Uterus (tissue), 4 donors: ENCODE measurements around the gene DENND1A. TPM values are rescaled to one million over a fixed set of nuclear protein-coding genes. Genes with fewer than 3 reads are reported as not detected.

Source experiments
- DNase-seq, 2 donors: peaks; one replicate each; pipeline ENCODE4 v3.0.0-alpha.2; 2019 to 2020
- H3K27ac ChIP-seq, 2 donors: fragments of 200-600 bp; sonication (generic); 1 replicate in 1 of 2; 2 replicates in 1 of 2; pipeline ENCODE4 v1.5.1; 2016 to 2018
- H3K27me3 ChIP-seq, 2 donors: fragments of 200-600 bp; sonication (generic); one replicate each; pipeline ENCODE4 v1.5.1; 2018 to 2019; ENCODE audit warnings: control low read depth in 1 of 2
- H3K36me3 ChIP-seq, 2 donors: fragments of 200-600 bp; sonication (generic); one replicate each; pipeline ENCODE4 v1.5.1; 2019; ENCODE audit warnings: control low read depth in 1 of 2
- H3K4me1 ChIP-seq, 2 donors: fragments of 200-600 bp; sonication (generic); one replicate each; pipeline ENCODE4 v1.5.1; 2018 to 2019; ENCODE audit warnings: control low read depth in 1 of 2
- H3K4me3 ChIP-seq, 2 donors: fragments of 200-600 bp; sonication (generic); 1 replicate in 1 of 2; 2 replicates in 1 of 2; pipeline ENCODE4 v1.5.1; 2018 to 2019; ENCODE audit warnings: mild to moderate bottlenecking in 1 of 2
- H3K9me3 ChIP-seq, 2 donors: fragments of 200-600 bp; sonication (generic); one replicate each; pipeline ENCODE4 v1.5.1; 2019; ENCODE audit warnings: control low read depth in 1 of 2
- CTCF ChIP-seq, 4 experiments: fragments of 200-600 bp in 2 of 4; fragments of 450-650 bp in 2 of 4; sonication (generic) in 2 of 4; IDR thresholded peaks; one replicate each; pipeline ENCODE4 v1.5.1; 2016 to 2019; ENCODE audit warnings: antibody characterized with exemption in 4 of 4, mild to moderate bottlenecking in 2 of 4, moderate library complexity in 1 of 4
- POLR2A ChIP-seq, 2 donors: fragments of 450-650 bp; IDR thresholded peaks; one replicate each; pipeline ENCODE4 v1.6.1; 2016; ENCODE audit warnings: antibody characterized with exemption in 2 of 2, mild to moderate bottlenecking in 1 of 2, moderate library complexity in 1 of 2
- intact Hi-C: fragments of 100-400 bp; cut with DNase I; formaldehyde crosslinking; loops from one replicate; pipeline ENCODE4 v1.15.1; 2023; ENCODE audit warnings: low total_unique reads
- total RNA-seq, 4 donors: library from RNA; depleted of rRNA in 3 of 4; stranded (reverse); fragments of >200 nt in 3 of 4; gene quantifications; one replicate each; pipeline versions ENCODE4 v1.1.0 to v1.2.4, GENCODE V29; 2014 to 2023
- donor health status: DM: yes; HTN: yes; CAD: no.

The DENND1A gene
- total RNA-seq, 4 donors from 2014 or later, result 10.8 to 34.5 (median 22.6) TPM

GRCh38 chr9:123769719-123770118 is 160.2 kb downstream of the DENND1A start:
- Histone ChIP-seq H3K36me3 (no peaks in the 10 kb centered on the region), H3K4me1 (no peaks in the 10 kb centered on the region), H3K27me3 (no peaks in the 10 kb centered on the region), H3K27ac (no peak overlapping the region), H3K9me3 (no peaks in the 10 kb centered on the region), H3K4me3 (no peak overlapping the region)
- intact Hi-C loops, result no loop called here
- TF ChIP-seq CTCF (IDR thresholded peaks at IDR 0.05) (no peak), POLR2A (IDR thresholded peaks at IDR 0.05) (no peak)
- no peak for DNase-seq

GRCh38 chr9:123763910-123764588 is 165.9 kb downstream of the DENND1A start:
- DNase-seq, result no peak
- Histone ChIP-seq H3K4me3 (no peak overlapping the region), H3K36me3 (no peaks in the 10 kb centered on the region), H3K4me1 (peaks cover 0 to 11% of the 10 kb centered on the region in 2 donors), H3K9me3 (no peaks in the 10 kb centered on the region), H3K27ac (no peak overlapping the region), H3K27me3 (no peaks in the 10 kb centered on the region)
- intact Hi-C loops, result no loop called here
- TF ChIP-seq CTCF (IDR thresholded peaks at IDR 0.05) (no peak), POLR2A (IDR thresholded peaks at IDR 0.05) (no peak)

DNA sequence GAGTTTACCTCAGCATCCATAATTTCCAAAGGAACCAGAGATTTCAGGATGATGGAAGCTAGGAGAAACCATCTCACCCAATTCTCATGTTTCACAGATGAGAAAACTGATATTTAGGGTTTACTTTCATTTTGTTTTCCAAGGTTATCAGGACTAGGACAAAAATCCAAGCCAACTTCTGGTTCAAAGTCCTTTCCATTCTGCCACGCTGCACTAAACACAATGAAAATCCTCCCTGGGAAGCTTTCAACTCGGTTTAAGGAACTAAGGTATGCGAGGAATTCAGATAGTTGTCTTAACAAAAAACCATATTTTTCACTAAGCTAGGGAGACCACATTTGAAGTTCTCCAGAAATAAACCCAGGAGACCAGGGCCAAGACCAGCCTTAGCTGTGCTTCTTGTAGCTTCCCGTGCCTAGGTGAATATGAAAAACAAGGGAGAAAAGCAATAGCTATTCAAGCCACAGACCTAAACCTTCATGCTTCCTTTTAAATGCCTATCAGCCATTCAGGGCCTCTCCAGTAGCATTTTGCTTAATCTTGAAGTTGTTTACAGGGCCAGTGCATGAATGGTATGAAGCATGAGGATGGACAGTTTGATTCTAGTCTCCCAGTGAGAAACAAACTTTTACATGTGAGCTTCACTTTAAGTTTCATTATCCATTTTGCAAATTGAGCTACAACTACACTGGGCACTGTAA is 167.9 kb downstream of the DENND1A start:
- peaks cover 0 to 11% of the 10 kb centered on the region in 2 donors for H3K4me1 ChIP-seq
- DNase-seq, result no peak
- intact Hi-C loops, result no loop called here
- TF ChIP-seq POLR2A (IDR thresholded peaks at IDR 0.05), result no peak
- TF ChIP-seq CTCF (IDR thresholded peaks at IDR 0.05), result no peak
- no peaks in the 10 kb centered on the region for H3K27me3 ChIP-seq
- H3K36me3 ChIP-seq, result no peaks in the 10 kb centered on the region
- H3K4me3 ChIP-seq, result no peak overlapping the region
- H3K27ac ChIP-seq, result no peak overlapping the region
- H3K9me3 ChIP-seq, result no peaks in the 10 kb centered on the region

DNA sequence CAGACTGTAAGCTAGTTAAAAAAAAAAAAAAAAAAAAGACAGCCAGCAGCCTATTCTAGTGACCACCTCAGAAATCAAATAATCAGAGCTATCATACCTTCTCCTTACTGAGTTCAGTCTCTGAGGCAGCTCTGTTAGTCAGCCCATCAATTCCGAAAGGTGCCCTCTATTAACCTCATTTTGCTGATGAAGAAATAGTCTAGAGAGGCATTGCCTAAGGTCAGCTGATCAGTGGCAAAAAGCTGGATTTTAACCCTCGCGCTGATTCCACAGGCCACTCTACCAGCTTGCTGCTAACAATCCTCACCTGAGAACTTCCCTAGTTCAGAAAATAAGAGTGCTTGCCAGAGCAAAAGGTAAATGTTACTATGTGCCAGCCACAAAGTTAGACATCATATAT is 172.0 kb downstream of the DENND1A start:
- intact Hi-C loops, result no loop called here
- Histone ChIP-seq H3K27ac (no peak overlapping the region), H3K9me3 (no peaks in the 10 kb centered on the region), H3K4me3 (no peak overlapping the region), H3K4me1 (peaks cover 0 to 8% of the 10 kb centered on the region in 2 donors), H3K27me3 (no peaks in the 10 kb centered on the region), H3K36me3 (no peaks in the 10 kb centered on the region)
- DNase-seq, result no peak
- TF ChIP-seq CTCF (IDR thresholded peaks at IDR 0.05), result no peak
- TF ChIP-seq POLR2A (IDR thresholded peaks at IDR 0.05), result no peak

DNA sequence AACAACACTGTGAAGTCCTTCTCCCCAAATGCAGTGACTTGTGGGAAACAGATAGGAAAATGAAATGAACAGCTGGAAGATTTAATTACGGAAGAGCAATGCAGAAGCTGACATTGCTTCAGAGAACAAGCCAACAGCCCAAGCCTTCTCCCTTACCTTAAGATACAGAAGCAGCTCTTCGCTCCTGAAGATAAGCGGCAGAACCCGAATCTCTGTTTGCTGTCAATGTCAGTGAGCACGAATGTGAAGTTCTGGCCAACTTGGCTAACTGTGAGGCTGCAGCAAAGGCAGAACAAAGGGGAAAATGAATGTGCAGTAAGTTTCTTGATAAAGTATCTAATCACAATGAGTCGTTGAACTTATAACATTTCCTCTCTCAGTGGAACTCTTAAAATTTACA is 172.4 kb downstream of the DENND1A start:
- H3K9me3 ChIP-seq, result no peaks in the 10 kb centered on the region
- H3K36me3 ChIP-seq, result no peaks in the 10 kb centered on the region
- intact Hi-C loops, result no loop called here
- H3K4me1 ChIP-seq, result peaks cover 0 to 4% of the 10 kb centered on the region in 2 donors
- H3K4me3 ChIP-seq, result no peak overlapping the region
- DNase-seq, result peak; percentile 40 to 43
- no peak overlapping the region for H3K27ac ChIP-seq
- H3K27me3 ChIP-seq, result no peaks in the 10 kb centered on the region
- no peak for TF ChIP-seq CTCF (IDR thresholded peaks at IDR 0.05)
- TF ChIP-seq POLR2A (IDR thresholded peaks at IDR 0.05), result no peak
